ENCODE measurements around the gene N4BP3.

- TF ChIP-seq CTCF (conservative IDR thresholded peaks at IDR 0.05; ENCODE audit: low read length): no peak
- no peak for TF ChIP-seq EZH2phosphoT487 (IDR thresholded peaks at IDR 0.05; ENCODE audit: borderline replicate concordance, low read depth, low read length)
These were observed 36.0 kb downstream of the N4BP3 start for GRCh38 chr5:178149199-178149932.
